K562 (cell line): Measurements from ENCODE around the gene COQ3. TPM values are rescaled to one million over a fixed set of nuclear protein-coding genes. Genes with fewer than 3 reads are reported as not detected.
A peak's percentile ranks its signal among the peaks of the same experiment; 100 is the strongest.

Source experiments
- CTBP1 ChIP-seq: fragments of 450-650 bp; IDR thresholded peaks from 2 replicates; pipeline ENCODE4 v1.6.1; 2016; ENCODE audit warnings: borderline replicate concordance
- CTCF ChIP-seq, 3 experiments: IDR thresholded peaks in 2 of 3; conservative IDR thresholded peaks in 1 of 3; 2 replicates each; pipeline ENCODE4 v1.5.1; 2011 to 2012; ENCODE audit warnings: low read length in 3 of 3, mild to moderate bottlenecking in 3 of 3, control low read depth in 2 of 3, improper control_type of control experiment in 1 of 3, inconsistent platforms in 1 of 3, low read depth in 1 of 3, mixed read lengths in 1 of 3, moderate library complexity in 1 of 3; ENCODE audit not compliant: insufficient read depth in 2 of 3
- CXXC5 ChIP-seq: fragments of 250-450 bp; sonication (Bioruptor Pico); IDR thresholded peaks from 2 replicates; pipeline ENCODE4 v1.8.0; 2022; ENCODE audit warnings: inconsistent platforms, mild to moderate bottlenecking, moderate library complexity
- E2F6 ChIP-seq, 2 experiments: IDR thresholded peaks; 2 replicates each; pipeline ENCODE4 v1.6.1; 2011; ENCODE audit warnings: borderline replicate concordance in 1 of 2, control low read depth in 1 of 2, low read depth in 1 of 2, low read length in 1 of 2, mild to moderate bottlenecking in 1 of 2, mixed read lengths in 1 of 2, moderate library complexity in 1 of 2; ENCODE audit not compliant: insufficient read depth in 1 of 2, insufficient read length in 1 of 2, poor library complexity in 1 of 2, severe bottlenecking in 1 of 2; ENCODE audit errors: extremely low read depth in 1 of 2
- MAZ ChIP-seq, 2 experiments: fragments of 450-650 bp in 1 of 2; sonication (generic) in 1 of 2; formaldehyde crosslinking; IDR thresholded peaks in 1 of 2; conservative IDR thresholded peaks in 1 of 2; 2 replicates each; pipeline versions ENCODE4 v1.4.0 to v1.5.0; 2020; ENCODE audit warnings: mild to moderate bottlenecking in 1 of 2, missing genetic modification reagents in 1 of 2
- MYBL2 ChIP-seq, 2 experiments: fragments of 450-650 bp in 1 of 2; sonication (generic) in 1 of 2; formaldehyde crosslinking in 1 of 2; IDR thresholded peaks; 2 replicates each; pipeline versions ENCODE4 v1.6.1 to v1.8.1; 2017 to 2022; ENCODE audit warnings: borderline replicate concordance in 1 of 2, inconsistent platforms in 1 of 2, low read depth in 1 of 2, mild to moderate bottlenecking in 1 of 2, missing genetic modification reagents in 1 of 2, moderate library complexity in 1 of 2
- NRF1 ChIP-seq, 2 experiments: fragments of 450-650 bp; IDR thresholded peaks in 1 of 2; conservative IDR thresholded peaks in 1 of 2; 2 replicates each; pipeline ENCODE4 v1.6.1; 2014; ENCODE audit warnings: mild to moderate bottlenecking in 2 of 2
- PHF8 ChIP-seq: fragments of 200-600 bp; sonication (generic); IDR thresholded peaks from 2 replicates; pipeline ENCODE4 v1.6.1; 2012; ENCODE audit warnings: mixed run types, mild to moderate bottlenecking, inconsistent platforms, low read length, moderate library complexity, borderline replicate concordance
- polyA plus RNA-seq, 8 experiments: library from polyadenylated mRNA; depleted of rRNA in 4 of 8; stranded (reverse) in 5 of 8; unstranded in 3 of 8; fragments of >200 nt; fragmentation: Nextera tagmentation in 2 of 8; fragmentation: Illumina TruSeq in 1 of 8; extraction: Ambion mirVana in 2 of 8; extraction: Trizol in 1 of 8; gene quantifications; 2 replicates each; pipeline versions ENCODE4 v1.2.1 to v1.2.3, GENCODE V29; 2011 to 2014; ENCODE audit warnings: inconsistent platforms in 1 of 8, missing spikeins in 1 of 8
- total RNA-seq, 7 experiments: library from RNA; depleted of rRNA in 6 of 7; stranded (reverse); fragments of >200 nt in 6 of 7; fragmentation: Illumina TruSeq in 2 of 7; extraction: Trizol in 2 of 7; gene quantifications; 2 replicates each; pipeline versions ENCODE4 v1.2.1 to v1.2.3, GENCODE V29; 2011 to 2021; ENCODE audit warnings: low replicate concordance in 1 of 7

Gene COQ3
- total and polyA plus RNA-seq, 9 of the 15 experiments (the other 6 are each of a cell fraction or from before 2014, with no cell fraction given), result 16.9 to 137 (median 33.9) TPM

GRCh38 chr6:99349171-99350141, 44.5 kb downstream of the COQ3 start, which contains the start of gene FAXC (continued):
- no peak for TF ChIP-seq MYBL2 (IDR thresholded peaks at IDR 0.05; ENCODE audit: low read depth)
- TF ChIP-seq MYBL2 (CRISPR knock-in tag; IDR thresholded peaks at IDR 0.05; ENCODE audit: borderline replicate concordance), result no peak
- TF ChIP-seq CXXC5 (CRISPR knock-in tag), result peak; percentile 38; the same call in 1 of the 2 replicates
- TF ChIP-seq CTCF (IDR thresholded peaks at IDR 0.05 in 2 of 3, conservative IDR thresholded peaks at IDR 0.05 in 1 of 3; ENCODE audit: insufficient read depth in 2 of 3, low read depth in 1 of 3, low read length in 3 of 3), result peak in 2 of 3 experiments; percentile 5 to 28; a peak in 1 of 6 replicates
- TF ChIP-seq NRF1 (conservative IDR thresholded peaks at IDR 0.05 in 1 of 2, IDR thresholded peaks at IDR 0.05 in 1 of 2), result peak; percentile 11 to 26; a peak in 2 of 4 replicates
- TF ChIP-seq E2F6 (IDR thresholded peaks at IDR 0.05; ENCODE audit: borderline replicate concordance in 1 of 2, extremely low read depth in 1 of 2, insufficient read depth in 1 of 2, insufficient read length in 1 of 2, low read depth in 1 of 2, low read length in 1 of 2, poor library complexity in 1 of 2, severe bottlenecking in 1 of 2), result peak in 1 of 2 experiments; percentile 6
- peak; percentile 14; the same call in 1 of the 2 replicates for TF ChIP-seq PHF8
- peak in 1 of 2 experiments; percentile 24; a peak in 1 of 4 replicates for TF ChIP-seq MAZ (CRISPR knock-in tag; conservative IDR thresholded peaks at IDR 0.05 in 1 of 2, IDR thresholded peaks at IDR 0.05 in 1 of 2)
- peak; percentile 79 for TF ChIP-seq CTBP1
